ENCODE measurements around the gene VSTM2L. TPM values are rescaled to one million over a fixed set of nuclear protein-coding genes. Genes with fewer than 3 reads are reported as not detected.

The VSTM2L gene
- total RNA-seq, 2 experiments from 2014 or later: 0.17 TPM; not detected in 1

GRCh38 chr20:37947943-37948342, 45.0 kb downstream of the VSTM2L start:
- no peak overlapping the region for H3K4me3 ChIP-seq (ENCODE audit: low read depth, low read length, poor library complexity, severe bottlenecking)
- POLR2A ChIA-PET: no interaction called here
- H3K4me2 ChIP-seq (ENCODE audit: low read length): no peak overlapping the region
- H4K20me1 ChIP-seq (ENCODE audit: insufficient read depth, low read length): no peaks in the 10 kb centered on the region
- intact Hi-C loops (cut with micrococcal nuclease; ENCODE audit: unreplicated experiment): no loop called here
- no peak for DNase-seq (ENCODE audit: low spot score)
- no peaks in the 10 kb centered on the region for H3K9me2 ChIP-seq (ENCODE audit: insufficient read depth, low read length)
- TF ChIP-seq EZH2phosphoT487 (IDR thresholded peaks at IDR 0.05; ENCODE audit: borderline replicate concordance, low read depth, low read length): no peak
- TF ChIP-seq, protein P1, sequence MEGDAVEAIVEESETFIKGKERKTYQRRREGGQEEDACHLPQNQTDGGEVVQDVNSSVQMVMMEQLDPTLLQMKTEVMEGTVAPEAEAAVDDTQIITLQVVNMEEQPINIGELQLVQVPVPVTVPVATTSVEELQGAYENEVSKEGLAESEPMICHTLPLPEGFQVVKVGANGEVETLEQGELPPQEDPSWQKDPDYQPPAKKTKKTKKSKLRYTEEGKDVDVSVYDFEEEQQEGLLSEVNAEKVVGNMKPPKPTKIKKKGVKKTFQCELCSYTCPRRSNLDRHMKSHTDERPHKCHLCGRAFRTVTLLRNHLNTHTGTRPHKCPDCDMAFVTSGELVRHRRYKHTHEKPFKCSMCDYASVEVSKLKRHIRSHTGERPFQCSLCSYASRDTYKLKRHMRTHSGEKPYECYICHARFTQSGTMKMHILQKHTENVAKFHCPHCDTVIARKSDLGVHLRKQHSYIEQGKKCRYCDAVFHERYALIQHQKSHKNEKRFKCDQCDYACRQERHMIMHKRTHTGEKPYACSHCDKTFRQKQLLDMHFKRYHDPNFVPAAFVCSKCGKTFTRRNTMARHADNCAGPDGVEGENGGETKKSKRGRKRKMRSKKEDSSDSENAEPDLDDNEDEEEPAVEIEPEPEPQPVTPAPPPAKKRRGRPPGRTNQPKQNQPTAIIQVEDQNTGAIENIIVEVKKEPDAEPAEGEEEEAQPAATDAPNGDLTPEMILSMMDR (conservative IDR thresholded peaks at IDR 0.05; ENCODE audit: low read length): no peak
- no peaks in the 10 kb centered on the region for H3K79me2 ChIP-seq (ENCODE audit: insufficient read depth, low read depth, low read length)
- H3K27ac ChIP-seq (ENCODE audit: low read depth, low read length, poor library complexity, severe bottlenecking): no peak overlapping the region
- H3K9me3 ChIP-seq (ENCODE audit: low read length): no peaks in the 10 kb centered on the region
- no TSS peak for BruUV-seq (replicated peaks)
- CTCF ChIA-PET (ENCODE audit: unreplicated experiment): no interaction called here
- no peaks in the 10 kb centered on the region for H3K4me1 ChIP-seq (ENCODE audit: insufficient read depth, low read length, poor library complexity, severe bottlenecking)
- no peak overlapping the region for H2AFZ ChIP-seq (ENCODE audit: low read length)
- H3K36me3 ChIP-seq (ENCODE audit: insufficient read depth, low read length): no peaks in the 10 kb centered on the region

DNA sequence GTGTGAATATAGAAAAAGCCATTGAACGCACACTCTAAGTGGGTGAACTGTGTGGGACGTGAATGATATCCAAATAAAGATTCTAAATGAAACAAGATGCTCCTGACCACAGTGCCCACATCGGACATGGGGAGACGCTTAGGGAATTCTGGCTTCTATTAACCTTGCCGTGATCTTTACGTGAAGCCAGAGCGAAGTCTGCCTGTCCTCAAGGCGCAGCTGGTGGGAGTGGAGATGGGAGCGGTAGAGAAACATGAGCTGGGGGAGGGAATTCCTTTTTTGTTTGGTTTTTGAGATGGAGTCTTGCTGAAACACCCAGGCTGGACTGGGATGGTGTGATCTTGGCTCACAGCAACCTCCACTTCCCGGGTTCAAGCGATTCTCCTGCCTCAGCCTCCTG, 46.0 kb downstream of the VSTM2L start:
- no peak overlapping the region for H3K4me2 ChIP-seq (ENCODE audit: low read length)
- no peaks in the 10 kb centered on the region for H3K9me3 ChIP-seq (ENCODE audit: low read length)
- no TSS peak for BruUV-seq (replicated peaks)

DNA sequence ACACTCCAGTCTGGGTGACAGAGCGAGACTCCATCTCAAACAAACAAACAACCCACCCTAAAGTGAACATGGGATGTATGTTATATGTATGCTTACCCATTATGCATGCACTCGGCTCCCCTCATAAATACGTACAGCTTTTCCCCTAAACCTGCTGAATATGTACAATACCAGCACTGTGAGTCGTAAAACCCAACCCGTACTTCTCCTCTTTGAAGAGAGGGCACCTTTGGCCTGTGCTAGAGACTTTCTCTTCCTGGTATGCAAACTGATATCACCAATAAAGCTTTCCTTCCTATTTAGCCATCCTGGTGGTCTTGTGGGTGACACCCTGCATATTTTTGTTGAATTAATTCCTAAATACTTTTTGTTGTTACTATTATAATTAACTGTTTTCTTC, 51.3 kb downstream of the VSTM2L start:
- CTCF ChIA-PET (ENCODE audit: unreplicated experiment): no interaction called here
- H3K9me2 ChIP-seq (ENCODE audit: insufficient read depth, low read length): no peaks in the 10 kb centered on the region
- DNase-seq (ENCODE audit: low spot score): no peak
- TF ChIP-seq, protein P1 (conservative IDR thresholded peaks at IDR 0.05; ENCODE audit: low read length): no peak
- no peak for TF ChIP-seq EZH2phosphoT487 (IDR thresholded peaks at IDR 0.05; ENCODE audit: borderline replicate concordance, low read depth, low read length)
- H3K4me2 ChIP-seq (ENCODE audit: low read length): no peak overlapping the region
- H3K36me3 ChIP-seq (ENCODE audit: insufficient read depth, low read length): no peaks in the 10 kb centered on the region
- no peaks in the 10 kb centered on the region for H3K9me3 ChIP-seq (ENCODE audit: low read length)
- intact Hi-C loops (cut with micrococcal nuclease; ENCODE audit: unreplicated experiment): no loop called here
- no peaks in the 10 kb centered on the region for H3K79me2 ChIP-seq (ENCODE audit: insufficient read depth, low read depth, low read length)
- POLR2A ChIA-PET: no interaction called here
- no peaks in the 10 kb centered on the region for H4K20me1 ChIP-seq (ENCODE audit: insufficient read depth, low read length)
- no peak overlapping the region for H3K27ac ChIP-seq (ENCODE audit: low read depth, low read length, poor library complexity, severe bottlenecking)
- no peak overlapping the region for H2AFZ ChIP-seq (ENCODE audit: low read length)
- BruUV-seq (replicated peaks): no TSS peak
- no peak overlapping the region for H3K4me3 ChIP-seq (ENCODE audit: low read depth, low read length, poor library complexity, severe bottlenecking)
- H3K4me1 ChIP-seq (ENCODE audit: insufficient read depth, low read length, poor library complexity, severe bottlenecking): no peaks in the 10 kb centered on the region

More for the DNA sequence above, 46.0 kb downstream of the VSTM2L start:
- POLR2A ChIA-PET: no interaction called here
- DNase-seq (ENCODE audit: low spot score): no peak
- Histone ChIP-seq H3K36me3 (ENCODE audit: insufficient read depth, low read length) (no peaks in the 10 kb centered on the region), H2AFZ (ENCODE audit: low read length) (no peak overlapping the region), H4K20me1 (ENCODE audit: insufficient read depth, low read length) (no peaks in the 10 kb centered on the region), H3K27ac (ENCODE audit: low read depth, low read length, poor library complexity, severe bottlenecking) (no peak overlapping the region), H3K9me2 (ENCODE audit: insufficient read depth, low read length) (no peaks in the 10 kb centered on the region), H3K4me1 (ENCODE audit: insufficient read depth, low read length, poor library complexity, severe bottlenecking) (no peaks in the 10 kb centered on the region), H3K79me2 (ENCODE audit: insufficient read depth, low read depth, low read length) (no peaks in the 10 kb centered on the region), H3K4me3 (ENCODE audit: low read depth, low read length, poor library complexity, severe bottlenecking) (no peak overlapping the region)
- intact Hi-C loops (cut with micrococcal nuclease; ENCODE audit: unreplicated experiment): no loop called here
- TF ChIP-seq, protein P1 (conservative IDR thresholded peaks at IDR 0.05; ENCODE audit: low read length): no peak
- no peak for TF ChIP-seq EZH2phosphoT487 (IDR thresholded peaks at IDR 0.05; ENCODE audit: borderline replicate concordance, low read depth, low read length)
- CTCF ChIA-PET (ENCODE audit: unreplicated experiment): no interaction called here

Data from OCI-LY7 (cell line).